B cell (primary cell): ENCODE results near the gene ATG4B. TPM values are rescaled to one million over a fixed set of nuclear protein-coding genes. Genes with fewer than 3 reads are reported as not detected.

Experiments used
- ATAC-seq: fragments of 200-7000 bp; cut with Tn5 transposase; one replicate; pipeline ENCODE4 v1.10.0; 2021; ENCODE audit warnings: low read depth, mild to moderate bottlenecking, moderate number of reproducible peaks, moderate library complexity
- CTCF ChIA-PET: fragments of 350-600 bp; sonication (Branson Sonifier 250); formaldehyde crosslinking; loops from one replicate; lab custom pipeline; 2021; ENCODE audit warnings: antibody characterized with exemption, inconsistent platforms; lab: Charles Lee
- POLR2A ChIA-PET: fragments of 350-600 bp; sonication (Branson Sonifier 250); formaldehyde crosslinking; loops from one replicate; lab custom pipeline; 2021; ENCODE audit warnings: antibody characterized with exemption; lab: Charles Lee
- DNase-seq: peaks from one replicate; pipeline ENCODE4 v3.0.0; 2013
- H2AFZ ChIP-seq: 2 replicates; pipeline ENCODE4 v1.6.1; 2012; ENCODE audit warnings: mild to moderate bottlenecking, low read depth, low read length; ENCODE audit not compliant: insufficient read depth, poor library complexity, severe bottlenecking
- H3K27ac ChIP-seq, 2 donors: 1 replicate in 1 of 2; 2 replicates in 1 of 2; pipeline ENCODE4 v1.5.1; 2012 to 2013; ENCODE audit warnings: low read length in 2 of 2, mild to moderate bottlenecking in 2 of 2, moderate library complexity in 1 of 2
- H3K27me3 ChIP-seq, 4 experiments: fragments of 200-600 bp in 1 of 4; sonication (generic) in 1 of 4; replicated peaks in 1 of 4; 1 replicate in 2 of 4; 2 replicates in 2 of 4; pipeline versions ENCODE4 v1.6.1 to v1.7.0; 2013 to 2016; ENCODE audit warnings: low read length in 3 of 4, mild to moderate bottlenecking in 2 of 4, mixed read lengths in 1 of 4, moderate library complexity in 1 of 4; ENCODE audit not compliant: insufficient read depth in 4 of 4, control insufficient read depth in 3 of 4; ENCODE audit errors: control extremely low read depth in 1 of 4
- H3K36me3 ChIP-seq, 2 experiments: replicated peaks in 1 of 2; 1 replicate in 1 of 2; 2 replicates in 1 of 2; pipeline versions ENCODE4 v1.6.1 to v1.7.1; 2013; ENCODE audit warnings: low read length in 1 of 2; ENCODE audit not compliant: insufficient read depth in 2 of 2, control insufficient read depth in 1 of 2; ENCODE audit errors: control extremely low read depth in 1 of 2, extremely low read depth in 1 of 2
- H3K4me1 ChIP-seq, 2 donors: fragments of 200-600 bp in 1 of 2; sonication (generic) in 1 of 2; 1 replicate in 1 of 2; 2 replicates in 1 of 2; pipeline versions ENCODE4 v1.5.1 to v1.6.1; 2013 to 2017; ENCODE audit warnings: low read length in 2 of 2; ENCODE audit not compliant: control insufficient read depth in 2 of 2, insufficient read depth in 2 of 2
- H3K4me2 ChIP-seq: replicated peaks from 2 replicates; pipeline ENCODE3; 2012; ENCODE audit warnings: mild to moderate bottlenecking, low read depth, low read length; ENCODE audit not compliant: poor library complexity, severe bottlenecking
- H3K4me3 ChIP-seq, 5 experiments: fragments of 200-600 bp in 1 of 5; sonication (generic) in 1 of 5; 1 replicate in 3 of 5; 2 replicates in 2 of 5; pipeline versions ENCODE4 v1.5.1 to v1.7.0; 2011 to 2016; ENCODE audit warnings: low read length in 4 of 5, mild to moderate bottlenecking in 4 of 5, low read depth in 2 of 5, control low read depth in 1 of 5, moderate library complexity in 1 of 5; ENCODE audit not compliant: insufficient read depth in 1 of 5; ENCODE audit errors: control extremely low read depth in 1 of 5, extremely low read depth in 1 of 5
- H3K79me2 ChIP-seq: fragments of 200-600 bp; sonication (generic); one replicate; pipeline ENCODE4 v1.6.0; 2016; ENCODE audit warnings: low read length; ENCODE audit not compliant: control insufficient read depth, insufficient read depth
- H3K9ac ChIP-seq: fragments of 200-600 bp; sonication (generic); 2 replicates; pipeline ENCODE4 v1.6.1; 2017; ENCODE audit warnings: mild to moderate bottlenecking, low read length, moderate library complexity
- H3K9me3 ChIP-seq, 3 donors: one replicate each; pipeline versions ENCODE4 v1.6.1 to v1.7.1; 2013; ENCODE audit warnings: low read length in 2 of 3; ENCODE audit not compliant: control insufficient read depth in 2 of 3, insufficient read depth in 1 of 3; ENCODE audit errors: control extremely low read depth in 1 of 3
- H4K20me1 ChIP-seq: 2 replicates; pipeline ENCODE4 v1.6.0; 2012; ENCODE audit warnings: mild to moderate bottlenecking, low read length; ENCODE audit not compliant: insufficient read depth, control insufficient read depth, poor library complexity, severe bottlenecking
- H3K27ac Mint-ChIP-seq: one replicate; pipeline ENCODE4 v1.8.0; 2021; ENCODE audit warnings: mixed read lengths
- H3K27me3 Mint-ChIP-seq: one replicate; pipeline ENCODE4 v1.8.0; 2021; ENCODE audit warnings: mixed read lengths
- H3K4me1 Mint-ChIP-seq: one replicate; pipeline ENCODE4 v1.8.0; 2021; ENCODE audit warnings: mixed read lengths
- H3K4me3 Mint-ChIP-seq: one replicate; pipeline ENCODE4 v1.8.0; 2021; ENCODE audit warnings: mixed read lengths
- H3K9me3 Mint-ChIP-seq: one replicate; pipeline ENCODE4 v1.8.0; 2022; ENCODE audit warnings: mixed read lengths; ENCODE audit not compliant: insufficient read depth
- EZH2 ChIP-seq: IDR thresholded peaks from 2 replicates; pipeline ENCODE4 v1.6.1; 2012; ENCODE audit warnings: borderline replicate concordance, low read depth, mild to moderate bottlenecking, moderate library complexity, low read length; ENCODE audit not compliant: insufficient read depth, poor library complexity, severe bottlenecking
- WGBS: methylation state at CpG from one replicate; pipeline ENCODE4 v1.1.5; 2013; ENCODE audit warnings: missing lambda C conversion rate; ENCODE audit not compliant: insufficient coverage; 5-methylcytosine and 5-hydroxymethylcytosine counted together
- intact Hi-C: fragments of 100-400 bp; cut with micrococcal nuclease; formaldehyde crosslinking; loops from one replicate; pipeline ENCODE4 v1.10.0; 2022
- polyA plus RNA-seq: library from polyadenylated mRNA; depleted of rRNA; stranded (reverse); fragments of >200 nt; gene quantifications from 2 replicates; pipeline ENCODE4 v1.2.3, GENCODE V29; 2012
- total RNA-seq, 2 donors: library from RNA; stranded (reverse); fragments of 120-200 nt in 1 of 2; gene quantifications; 1 replicate in 1 of 2; 2 replicates in 1 of 2; pipeline versions ENCODE4 v1.2.3 to v1.2.4, GENCODE V29; 2013 to 2022
- TF ChIP-seq, protein P1 (sequence below): fragments of 200-600 bp; IDR thresholded peaks from one replicate; pipeline ENCODE4 v1.8.0; 2022; ENCODE audit warnings: antibody characterized with exemption, mild to moderate bottlenecking

ATG4B gene
- total and polyA plus RNA-seq, 2 donors (not counting 1 experiment from before 2014, with no cell fraction given), result 130 TPM

GRCh38 chr2:241632478-241633325, 4.8 kb upstream of the ATG4B start:
- H3K4me1 ChIP-seq, result peaks cover 8 to 18% of the 10 kb centered on the region in 2 donors
- no peak for ATAC-seq
- H3K27ac ChIP-seq, result no peak overlapping the region
- H3K36me3 ChIP-seq, result peaks cover 0 to 17% of the 10 kb centered on the region in 2 experiments
- H4K20me1 ChIP-seq, result peaks cover 26% of the 10 kb centered on the region
- TF ChIP-seq EZH2, result no peak
- TF ChIP-seq, protein P1, sequence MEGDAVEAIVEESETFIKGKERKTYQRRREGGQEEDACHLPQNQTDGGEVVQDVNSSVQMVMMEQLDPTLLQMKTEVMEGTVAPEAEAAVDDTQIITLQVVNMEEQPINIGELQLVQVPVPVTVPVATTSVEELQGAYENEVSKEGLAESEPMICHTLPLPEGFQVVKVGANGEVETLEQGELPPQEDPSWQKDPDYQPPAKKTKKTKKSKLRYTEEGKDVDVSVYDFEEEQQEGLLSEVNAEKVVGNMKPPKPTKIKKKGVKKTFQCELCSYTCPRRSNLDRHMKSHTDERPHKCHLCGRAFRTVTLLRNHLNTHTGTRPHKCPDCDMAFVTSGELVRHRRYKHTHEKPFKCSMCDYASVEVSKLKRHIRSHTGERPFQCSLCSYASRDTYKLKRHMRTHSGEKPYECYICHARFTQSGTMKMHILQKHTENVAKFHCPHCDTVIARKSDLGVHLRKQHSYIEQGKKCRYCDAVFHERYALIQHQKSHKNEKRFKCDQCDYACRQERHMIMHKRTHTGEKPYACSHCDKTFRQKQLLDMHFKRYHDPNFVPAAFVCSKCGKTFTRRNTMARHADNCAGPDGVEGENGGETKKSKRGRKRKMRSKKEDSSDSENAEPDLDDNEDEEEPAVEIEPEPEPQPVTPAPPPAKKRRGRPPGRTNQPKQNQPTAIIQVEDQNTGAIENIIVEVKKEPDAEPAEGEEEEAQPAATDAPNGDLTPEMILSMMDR, result no peak
- H3K9me3 ChIP-seq, result no peaks in the 10 kb centered on the region
- no peak overlapping the region for H3K4me3 ChIP-seq
- Mint-ChIP-seq H3K4me1 (peaks cover 14% of the 10 kb centered on the region), H3K9me3 (no peaks in the 10 kb centered on the region), H3K4me3 (no peak overlapping the region), H3K27me3 (no peaks in the 10 kb centered on the region), H3K27ac (no peak overlapping the region)
- H3K9ac ChIP-seq, result no peak overlapping the region
- no peaks in the 10 kb centered on the region for H3K27me3 ChIP-seq
- no peak overlapping the region for H3K4me2 ChIP-seq
- peaks cover 80% of the 10 kb centered on the region for H3K79me2 ChIP-seq
- no peak for DNase-seq
- ChIA-PET CTCF (no interaction called here), POLR2A (no interaction called here)
- intact Hi-C loops, result loop anchor here (10.0 kb wide), 1 partner anchor 418 kb away; no protein-coding TSS in a partner anchor
- H2AFZ ChIP-seq, result no peak overlapping the region
- WGBS, result 99% methylated on average over 38 of the region's 39 CpGs

DNA sequence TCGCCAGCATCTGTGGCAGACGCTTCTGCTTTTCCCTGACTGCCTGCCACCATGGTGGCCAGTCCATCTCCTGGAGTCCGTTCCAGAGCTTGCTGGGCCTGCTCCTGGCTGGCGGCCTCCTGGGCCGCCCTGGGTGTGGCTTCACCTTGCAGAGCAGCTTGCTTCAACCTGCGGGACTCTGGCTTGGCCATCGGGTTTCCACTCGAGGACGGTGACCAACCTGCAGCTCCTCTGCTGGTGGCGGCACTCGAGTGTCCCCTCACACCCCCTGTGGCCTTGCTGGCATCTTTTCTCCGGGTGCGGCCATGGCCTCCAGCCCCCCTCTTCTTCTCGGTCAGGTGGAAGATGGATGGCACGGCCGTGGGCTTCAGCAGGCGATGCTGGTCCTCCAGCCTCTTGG, 3.9 kb upstream of the ATG4B start:
- intact Hi-C loops, result loop anchor here (10.0 kb wide), 1 partner anchor 419 kb away; no protein-coding TSS in a partner anchor
- no peak overlapping the region for H3K27ac ChIP-seq

More for the DNA sequence above, 3.9 kb upstream of the ATG4B start:
- TF ChIP-seq, protein P1, result no peak
- peaks cover 0 to 15% of the 10 kb centered on the region in 2 experiments for H3K36me3 ChIP-seq
- peaks cover 80% of the 10 kb centered on the region for H3K79me2 ChIP-seq
- H3K9ac ChIP-seq, result no peak overlapping the region
- H3K4me3 ChIP-seq, result no peak overlapping the region
- ATAC-seq (no peak), DNase-seq (no peak)
- no peaks in the 10 kb centered on the region for H3K9me3 ChIP-seq
- no peak overlapping the region for H2AFZ ChIP-seq
- CTCF ChIA-PET, result interaction anchor here (1.6 kb wide), 1 partner anchor 12 kb away, joined by 3 read pairs; no protein-coding TSS in a partner anchor
- H3K27me3 Mint-ChIP-seq, result no peaks in the 10 kb centered on the region
- H3K4me2 ChIP-seq, result no peak overlapping the region
- H3K4me3 Mint-ChIP-seq, result no peak overlapping the region
- POLR2A ChIA-PET, result no interaction called here
- H3K9me3 Mint-ChIP-seq, result no peaks in the 10 kb centered on the region
- H4K20me1 ChIP-seq, result peaks cover 21% of the 10 kb centered on the region
- WGBS, result 98% methylated on average over 13 of the region's 17 CpGs
- H3K4me1 Mint-ChIP-seq, result peaks cover 20% of the 10 kb centered on the region
- H3K4me1 ChIP-seq, result peaks cover 13 to 24% of the 10 kb centered on the region in 2 donors
- no peak overlapping the region for H3K27ac Mint-ChIP-seq
- H3K27me3 ChIP-seq, result no peaks in the 10 kb centered on the region
